Endothelial cell of umbilical vein (primary cell): ENCODE measurements around the gene MMP8. TPM values are rescaled to one million over a fixed set of nuclear protein-coding genes. Genes with fewer than 3 reads are reported as not detected.

Source experiments
- BruUV-seq: library from RNA; stranded (reverse); fragments of 400-500 nt; replicated peaks from 2 replicates; lab custom pipeline; 2021; lab: Mats Ljungman, UMichigan
- CTCF ChIA-PET: fragments of 300-600, 350-600 bp; sonication (Branson Sonifier 250); formaldehyde crosslinking; loops from one replicate; lab custom pipeline; 2021; ENCODE audit warnings: antibody characterized with exemption, inconsistent platforms; lab: Charles Lee
- POLR2A ChIA-PET: fragments of 300-600, 350-600 bp; sonication (Branson Sonifier 250); formaldehyde crosslinking; loops from one replicate; lab custom pipeline; 2021; ENCODE audit warnings: antibody characterized with exemption, inconsistent platforms; lab: Charles Lee
- DNase-seq: peaks from one replicate; pipeline ENCODE4 v3.0.0-alpha.2; 2011; ENCODE audit warnings: low read depth, low spot score
- FAIRE-seq: peaks from 2 replicates; lab custom pipeline; 2011; peaks lifted over from hg19 to GRCh38; lab: Jason Lieb, UNC
- H2AFZ ChIP-seq: 2 replicates; pipeline ENCODE4 v1.6.0; 2012; ENCODE audit warnings: low read depth, low read length, control low read depth, inconsistent platforms
- H3K27ac ChIP-seq: 2 replicates; pipeline ENCODE4 v1.5.1; 2011; ENCODE audit warnings: low read depth, mild to moderate bottlenecking, control low read depth, low read length, moderate library complexity; ENCODE audit not compliant: insufficient read depth
- H3K27me3 ChIP-seq, 2 experiments: 2 replicates each; pipeline versions ENCODE4 v1.6.0 to v1.6.1; 2011; ENCODE audit warnings: low read length in 2 of 2, mixed read lengths in 1 of 2; ENCODE audit not compliant: control insufficient read depth in 2 of 2, insufficient read depth in 2 of 2
- H3K36me3 ChIP-seq, 2 experiments: 2 replicates in 1 of 2; 3 replicates in 1 of 2; pipeline ENCODE4 v1.5.1; 2011; ENCODE audit warnings: low read length in 2 of 2, mild to moderate bottlenecking in 1 of 2, moderate library complexity in 1 of 2; ENCODE audit not compliant: control insufficient read depth in 2 of 2, insufficient read depth in 2 of 2; ENCODE audit errors: extremely low read depth in 1 of 2
- H3K4me1 ChIP-seq: 3 replicates; pipeline ENCODE4 v1.5.1; 2011; ENCODE audit warnings: mild to moderate bottlenecking, low read length; ENCODE audit not compliant: control insufficient read depth, insufficient read depth; ENCODE audit errors: extremely low read depth
- H3K4me2 ChIP-seq: 2 replicates; pipeline ENCODE4 v1.6.1; 2011; ENCODE audit warnings: low read length, control low read depth, mixed read lengths; ENCODE audit not compliant: insufficient read depth
- H3K4me3 ChIP-seq, 3 experiments: fragments of 200-600 bp in 1 of 3; sonication (generic), shearing (Covaris generic) in 1 of 3; replicated peaks in 1 of 3; 2 replicates each; pipeline ENCODE4 v1.5.1; 2011 to 2016; ENCODE audit warnings: control low read depth in 3 of 3, low read length in 3 of 3, mild to moderate bottlenecking in 2 of 3, inconsistent platforms in 1 of 3, low read depth in 1 of 3, moderate library complexity in 1 of 3; ENCODE audit not compliant: insufficient read depth in 1 of 3
- H3K79me2 ChIP-seq: 2 replicates; pipeline ENCODE4 v1.6.0; 2012; ENCODE audit warnings: low read length, inconsistent platforms; ENCODE audit not compliant: control insufficient read depth, insufficient read depth
- H3K9ac ChIP-seq: replicated peaks from 2 replicates; pipeline ENCODE3; 2011; ENCODE audit warnings: low read length, control low read depth; ENCODE audit not compliant: insufficient read depth; ENCODE audit errors: extremely low read depth
- H3K9me1 ChIP-seq: replicated peaks from 3 replicates; pipeline ENCODE4 v1.6.0; 2011; ENCODE audit warnings: mild to moderate bottlenecking, low read length; ENCODE audit not compliant: control insufficient read depth, insufficient read depth; ENCODE audit errors: extremely low read depth
- H3K9me3 ChIP-seq: replicated peaks from 2 replicates; pipeline ENCODE4 v1.5.1; 2012; ENCODE audit warnings: low read length, inconsistent platforms; ENCODE audit not compliant: control insufficient read depth, insufficient read depth
- H4K20me1 ChIP-seq: replicated peaks from 2 replicates; pipeline ENCODE3; 2011; ENCODE audit warnings: mild to moderate bottlenecking, low read length; ENCODE audit not compliant: control insufficient read depth, insufficient read depth; ENCODE audit errors: extremely low read depth
- CTCF ChIP-seq, 2 donors: IDR thresholded peaks; 1 replicate in 1 of 2; 2 replicates in 1 of 2; pipeline ENCODE4 v1.5.1; 2011; ENCODE audit warnings: low read length in 2 of 2, mild to moderate bottlenecking in 2 of 2, moderate library complexity in 2 of 2, control low read depth in 1 of 2, inconsistent platforms in 1 of 2, low read depth in 1 of 2; ENCODE audit not compliant: insufficient read depth in 1 of 2; ENCODE audit errors: extremely low read depth in 1 of 2
- EZH2 ChIP-seq: IDR thresholded peaks from 2 replicates; pipeline ENCODE4 v1.6.1; 2012; ENCODE audit warnings: borderline replicate concordance, low read depth, mild to moderate bottlenecking, moderate library complexity, low read length, inconsistent platforms; ENCODE audit not compliant: severe bottlenecking
- FOS ChIP-seq: IDR thresholded peaks from 2 replicates; pipeline ENCODE4 v1.6.1; 2011; ENCODE audit warnings: mild to moderate bottlenecking, low read length, moderate library complexity, borderline replicate concordance; ENCODE audit not compliant: insufficient read depth
- GATA2 ChIP-seq: IDR thresholded peaks from 2 replicates; pipeline ENCODE4 v1.7.0; 2011; ENCODE audit warnings: low read depth, mild to moderate bottlenecking, moderate library complexity, mixed read lengths, low read length; ENCODE audit not compliant: insufficient read length, insufficient read depth
- JUN ChIP-seq: IDR thresholded peaks from 2 replicates; pipeline ENCODE4 v1.6.1; 2011; ENCODE audit warnings: borderline replicate concordance, low read depth; ENCODE audit not compliant: insufficient read length, insufficient read depth
- MAX ChIP-seq: IDR thresholded peaks from 2 replicates; pipeline ENCODE4 v1.6.1; 2011; ENCODE audit not compliant: insufficient read depth, insufficient read length
- MYC ChIP-seq: IDR thresholded peaks from one replicate; pipeline ENCODE4 v1.6.1; 2011; ENCODE audit warnings: mild to moderate bottlenecking, low read depth, low read length
- POLR2A ChIP-seq: IDR thresholded peaks from 2 replicates; pipeline ENCODE4 v1.6.1; 2012; ENCODE audit warnings: low read depth, mild to moderate bottlenecking, control low read depth, low read length
- POLR2AphosphoS5 ChIP-seq: IDR thresholded peaks from 2 replicates; pipeline ENCODE4 v1.6.1; 2012; ENCODE audit warnings: low read depth, mild to moderate bottlenecking, control low read depth, low read length, moderate library complexity; ENCODE audit not compliant: insufficient read depth
- dilution Hi-C: fragments of 300-500 bp; cut with MboI; formaldehyde crosslinking; loops from one replicate; pipeline ENCODE4 v1.15.0; 2019; ENCODE audit warnings: low sequenced_read_pairs; ENCODE audit not compliant: extremely low pct_ligation_motif_present
- intact Hi-C: fragments of 100-400 bp; cut with micrococcal nuclease; formaldehyde crosslinking; loops from one replicate; pipeline ENCODE4 v1.10.0; 2022
- polyA plus RNA-seq, 4 experiments: library from polyadenylated mRNA; depleted of rRNA in 3 of 4; stranded (reverse) in 3 of 4; unstranded in 1 of 4; fragments of >200 nt; gene quantifications; 2 replicates each; pipeline versions ENCODE4 v1.2.1 to v1.2.3, GENCODE V29; 2011 to 2012; ENCODE audit warnings: missing spikeins in 1 of 4
- total RNA-seq: library from RNA; stranded (reverse); gene quantifications from 2 replicates; pipeline ENCODE4 v1.2.3, GENCODE V29; 2021

MMP8 gene
- total and polyA plus RNA-seq, 2 donors (not counting 3 experiments of a cell fraction or from before 2014, with no cell fraction given): not detected

DNA sequence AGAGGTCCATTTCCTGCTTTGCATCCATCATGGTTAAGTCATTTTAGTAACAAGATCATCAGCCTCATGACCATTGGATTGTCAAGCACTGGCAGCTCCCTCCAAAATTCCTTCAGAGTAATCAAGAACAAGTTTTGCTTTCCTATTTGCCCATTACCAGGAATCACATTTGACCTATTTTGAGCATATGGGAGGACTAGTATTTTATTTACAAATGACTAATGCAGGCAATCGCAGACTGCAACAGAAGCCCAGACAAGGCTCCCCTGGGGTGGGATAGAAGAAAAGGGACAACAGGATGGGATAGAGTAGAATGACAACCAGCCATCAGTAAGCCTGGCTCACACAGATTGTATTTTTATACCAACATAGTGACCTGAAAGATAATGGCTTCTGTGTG lies 46.6 kb upstream of the MMP8 start:
- H3K4me3 ChIP-seq: no peak overlapping the region
- peaks cover 12% of the 10 kb centered on the region for H3K4me1 ChIP-seq
- FAIRE-seq (no peak), DNase-seq (no peak)
- no peak overlapping the region for H3K27ac ChIP-seq
- TF ChIP-seq FOS (no peak), GATA2 (no peak), EZH2 (no peak), CTCF (IDR thresholded peaks at IDR 0.05; ENCODE audit: extremely low read depth in 1 of 2, insufficient read depth in 1 of 2, low read depth in 1 of 2, low read length in 2 of 2) (no peak), POLR2AphosphoS5 (no peak), POLR2A (no peak), MAX (no peak), MYC (no peak), JUN (no peak)
- H3K27me3 ChIP-seq: no peaks in the 10 kb centered on the region
- H2AFZ ChIP-seq: no peak overlapping the region
- H3K79me2 ChIP-seq: no peaks in the 10 kb centered on the region
- CTCF ChIA-PET: interaction anchor here (2.7 kb wide), 1 partner anchor 9 kb away, joined by 15 read pairs; the partner anchor contains the start of gene MMP10
- POLR2A ChIA-PET: no interaction called here
- dilution Hi-C loops (no loop called here), intact Hi-C loops (loop anchor here (1.0 kb wide), 1 partner anchor 8 kb away; no protein-coding TSS in a partner anchor)
- H3K4me2 ChIP-seq: peak overlapping the region; percentile 31
- H4K20me1 ChIP-seq: no peaks in the 10 kb centered on the region
- no peaks in the 10 kb centered on the region for H3K9me3 ChIP-seq
- no peak overlapping the region for H3K9ac ChIP-seq
- H3K36me3 ChIP-seq: no peaks in the 10 kb centered on the region
- no peaks in the 10 kb centered on the region for H3K9me1 ChIP-seq
- no TSS peak for BruUV-seq
